HG03354 (cell line): ENCODE results near the gene SPATA2L.

ENCODE experiments used
- ATAC-seq: cut with Tn5 transposase; IDR thresholded peaks from one replicate; pipeline ENCODE4 v1.9.1; 2021; ENCODE audit warnings: mild to moderate bottlenecking; ENCODE audit not compliant: unreplicated experiment, poor library complexity, severe bottlenecking

The SPATA2L gene

GRCh38 chr16:89701425-89702406 lies at the start of gene SPATA2L:
Gene SPATA2L, minus strand, starts transcription at chr16:89701705. Its CDS starts 473 bp downstream, at chr16:89701232.
- peak; percentile 70 for ATAC-seq

- no peak for ATAC-seq
These were observed 48.1 kb upstream of the SPATA2L start for GRCh38 chr16:89749637-89750036.

GRCh38 chr16:89748921-89749320 lies 47.4 kb upstream of the SPATA2L start:
- no peak for ATAC-seq

- ATAC-seq = no peak
These were observed 46.6 kb upstream of the SPATA2L start for GRCh38 chr16:89748076-89748475.

GRCh38 chr16:89746043-89746442 lies 44.5 kb upstream of the SPATA2L start:
- ATAC-seq = no peak

GRCh38 chr16:89744813-89745212 lies 43.3 kb upstream of the SPATA2L start:
- ATAC-seq = no peak

GRCh38 chr16:89742948-89743347 lies 41.4 kb upstream of the SPATA2L start:
- no peak for ATAC-seq

- ATAC-seq = no peak
These were observed 40.0 kb upstream of the SPATA2L start for GRCh38 chr16:89741342-89742014.

GRCh38 chr16:89739383-89739782 lies 37.9 kb upstream of the SPATA2L start:
- no peak for ATAC-seq

GRCh38 chr16:89738538-89739317 lies 37.2 kb upstream of the SPATA2L start:
- no peak for ATAC-seq

GRCh38 chr16:89738072-89738377 lies 36.5 kb upstream of the SPATA2L start:
- ATAC-seq = no peak

GRCh38 chr16:89737341-89738071 lies 36.0 kb upstream of the SPATA2L start:
- no peak for ATAC-seq

GRCh38 chr16:89736554-89736953 lies 35.0 kb upstream of the SPATA2L start:
- ATAC-seq = no peak

- ATAC-seq = no peak
These were observed 32.3 kb upstream of the SPATA2L start for GRCh38 chr16:89733792-89734191.

- ATAC-seq = no peak
These were observed 31.8 kb upstream of the SPATA2L start for GRCh38 chr16:89733322-89733721.

- no peak for ATAC-seq
These were observed 31.4 kb upstream of the SPATA2L start for GRCh38 chr16:89732918-89733242.

- no peak for ATAC-seq
These were observed 30.8 kb upstream of the SPATA2L start for GRCh38 chr16:89732142-89732917.

- no peak for ATAC-seq
These were observed 29.2 kb upstream of the SPATA2L start for GRCh38 chr16:89730610-89731234.
